Activated CD4-positive, CD25-positive, alpha-beta regulatory T cell (primary cell): ENCODE data around the gene PXMP4.

Experiments
- DNase-seq, 4 experiments: peaks; one replicate each; lab custom pipeline; 2025; lab: John Stamatoyannopoulos, UW

The PXMP4 gene

GRCh38 chr20:33684533-33685327 lies 35.4 kb downstream of the PXMP4 start:
- no peak for DNase-seq

GRCh38 chr20:33681728-33682353 lies 38.3 kb downstream of the PXMP4 start:
- DNase-seq, result no peak

GRCh38 chr20:33681288-33681687 lies 38.8 kb downstream of the PXMP4 start:
- no peak for DNase-seq

GRCh38 chr20:33680686-33681085 lies 39.4 kb downstream of the PXMP4 start:
- DNase-seq, result no peak

- DNase-seq, result no peak
These were observed 40.2 kb downstream of the PXMP4 start for GRCh38 chr20:33679758-33680485.

GRCh38 chr20:33677991-33678702 lies 42.0 kb downstream of the PXMP4 start:
- DNase-seq, result no peak

GRCh38 chr20:33676652-33677645 lies 43.2 kb downstream of the PXMP4 start:
- DNase-seq, result no peak

- DNase-seq, result no peak
These were observed 44.0 kb downstream of the PXMP4 start for GRCh38 chr20:33676121-33676520.

- no peak for DNase-seq
These were observed 44.8 kb downstream of the PXMP4 start for GRCh38 chr20:33675136-33675959.

- peak in 2 of 4 experiments; percentile 31 to 35 for DNase-seq
These were observed 45.6 kb downstream of the PXMP4 start, which contains the start of gene NECAB3 for GRCh38 chr20:33674294-33675135. NECAB3 (minus strand) TSS chr20:33674428; CDS start chr20:33674352, 76 bp downstream.

- DNase-seq, result no peak
These were observed 46.5 kb downstream of the PXMP4 start for GRCh38 chr20:33673410-33674293.

- no peak for DNase-seq
These were observed 47.0 kb downstream of the PXMP4 start for GRCh38 chr20:33673114-33673409.

GRCh38 chr20:33672426-33673113 lies 47.5 kb downstream of the PXMP4 start:
- no peak for DNase-seq

GRCh38 chr20:33671573-33672288 lies 48.4 kb downstream of the PXMP4 start:
- DNase-seq, result no peak

GRCh38 chr20:33670715-33671499 lies 49.2 kb downstream of the PXMP4 start:
- no peak for DNase-seq
